ENCODE data around the gene PTOV1.

- TF ChIP-seq POLR2AphosphoS5 (IDR thresholded peaks at IDR 0.05), result no peak
- no peak for TF ChIP-seq POLR2A (IDR thresholded peaks at IDR 0.05)
- TF ChIP-seq CTCF (IDR thresholded peaks at IDR 0.05), result no peak
Measured at GRCh38 chr19:49814010-49814409, 36.9 kb upstream of the PTOV1 start.

Measured in prostate gland (tissue), 2 donors.